DMS53 treated with DMSO at 0.1 percent for 48 hours (cell line): ENCODE results near the gene SDHB.

Experiments used
- DNase-seq: peaks from one replicate; lab custom pipeline; 2025; ENCODE audit not compliant: unreplicated experiment; lab: John Stamatoyannopoulos, UW

SDHB gene

GRCh38 chr1:16988210-16988609, 65.6 kb downstream of the SDHB start:
- no peak for DNase-seq

GRCh38 chr1:16986962-16987361, 66.9 kb downstream of the SDHB start:
- DNase-seq = no peak

- no peak for DNase-seq
Measured at GRCh38 chr1:16986560-16986959, 67.3 kb downstream of the SDHB start.

GRCh38 chr1:16986113-16986512, 67.7 kb downstream of the SDHB start:
- no peak for DNase-seq

GRCh38 chr1:16984717-16985116, 69.1 kb downstream of the SDHB start:
- DNase-seq = no peak

- no peak for DNase-seq
Measured at GRCh38 chr1:16983649-16984048, 70.2 kb downstream of the SDHB start.

- no peak for DNase-seq
Measured at GRCh38 chr1:16982902-16983301, 70.9 kb downstream of the SDHB start.

- no peak for DNase-seq
Measured at GRCh38 chr1:16981269-16981849, 72.5 kb downstream of the SDHB start.

GRCh38 chr1:16980473-16981268, 73.2 kb downstream of the SDHB start, which contains the start of gene MFAP2:
Gene MFAP2, minus strand, starts transcription at chr1:16980620. Its CDS starts 2,347 bp downstream, at chr1:16978273.
- peak; percentile 5 for DNase-seq

GRCh38 chr1:16979475-16980327, 74.1 kb downstream of the SDHB start:
- no peak for DNase-seq

- DNase-seq = no peak
Measured at GRCh38 chr1:16978567-16979474, 75.0 kb downstream of the SDHB start.

GRCh38 chr1:16978139-16978538, 75.7 kb downstream of the SDHB start:
- no peak for DNase-seq

GRCh38 chr1:16977377-16977776, 76.5 kb downstream of the SDHB start:
- no peak for DNase-seq

GRCh38 chr1:16976966-16977365, 76.9 kb downstream of the SDHB start:
- DNase-seq = no peak

GRCh38 chr1:16975838-16976237, 78.0 kb downstream of the SDHB start:
- DNase-seq = no peak

GRCh38 chr1:16975211-16975610, 78.6 kb downstream of the SDHB start:
- DNase-seq = no peak

- no peak for DNase-seq
Measured at GRCh38 chr1:16973215-16973614, 80.6 kb downstream of the SDHB start.

- DNase-seq = no peak
Measured at GRCh38 chr1:16972189-16972895, 81.5 kb downstream of the SDHB start.

- DNase-seq = no peak
Measured at GRCh38 chr1:16971341-16972188, 82.3 kb downstream of the SDHB start.
